Neural cell (in vitro differentiated cells): ENCODE data around the gene MRO. TPM values are rescaled to one million over a fixed set of nuclear protein-coding genes. Genes with fewer than 3 reads are reported as not detected.

ENCODE experiments used
- H2AFZ ChIP-seq: fragments of 200-600, 300-800 bp; sonication (generic), shearing (Covaris generic); 2 replicates; pipeline ENCODE4 v1.6.0; 2014; ENCODE audit warnings: low read depth, mild to moderate bottlenecking, antibody characterized with exemption, low read length, moderate library complexity
- H3F3A ChIP-seq: fragments of 200-600 bp; shearing (Covaris generic); 2 replicates; pipeline ENCODE4 v1.6.1; 2016; ENCODE audit warnings: mild to moderate bottlenecking, moderate library complexity, mixed read lengths, antibody characterized with exemption, low read length; ENCODE audit not compliant: insufficient read depth, poor library complexity, severe bottlenecking
- H3K27ac ChIP-seq: fragments of 200-600, 300-800 bp; sonication (generic), shearing (Covaris generic); 2 replicates; pipeline ENCODE4 v1.5.1; 2014; ENCODE audit warnings: mild to moderate bottlenecking, low read length, moderate library complexity
- H3K27me3 ChIP-seq: fragments of 300-800, 200-600 bp; sonication (generic), shearing (Covaris generic); 2 replicates; pipeline ENCODE4 v1.6.0; 2014; ENCODE audit warnings: mild to moderate bottlenecking, low read depth, low read length, moderate library complexity; ENCODE audit not compliant: insufficient read depth
- H3K36me3 ChIP-seq: fragments of 300-800, 200-600 bp; sonication (generic), shearing (Covaris generic); 2 replicates; pipeline ENCODE4 v1.5.1; 2014; ENCODE audit warnings: mild to moderate bottlenecking, antibody characterized with exemption, low read length, moderate library complexity; ENCODE audit not compliant: insufficient read depth
- H3K4me2 ChIP-seq: fragments of 300-800, 200-600 bp; sonication (generic), shearing (Covaris generic); 2 replicates; pipeline ENCODE4 v1.6.0; 2014; ENCODE audit warnings: mild to moderate bottlenecking, low read length
- H3K4me3 ChIP-seq: fragments of 300-800, 200-600 bp; sonication (generic), shearing (Covaris generic); 2 replicates; pipeline ENCODE4 v1.5.1; 2014; ENCODE audit warnings: mild to moderate bottlenecking, low read length, moderate library complexity
- H3K79me2 ChIP-seq: fragments of 200-600 bp; shearing (Covaris generic); replicated peaks from 2 replicates; pipeline ENCODE4 v1.6.0; 2014; ENCODE audit warnings: mild to moderate bottlenecking, low read length, moderate library complexity; ENCODE audit not compliant: insufficient read depth
- H3K9ac ChIP-seq: fragments of 300-800, 200-600 bp; sonication (generic), shearing (Covaris generic); 2 replicates; pipeline ENCODE4 v1.6.1; 2016; ENCODE audit warnings: mild to moderate bottlenecking, low read length, mixed read lengths
- H3K9me2 ChIP-seq: fragments of 200-600 bp; shearing (Covaris generic); 2 replicates; pipeline ENCODE4 v1.6.1; 2016; ENCODE audit warnings: mild to moderate bottlenecking, low read length, mixed read lengths; ENCODE audit not compliant: insufficient read depth
- H3K9me3 ChIP-seq: fragments of 200-600, 300-800 bp; sonication (generic), shearing (Covaris generic); 2 replicates; pipeline ENCODE4 v1.6.1; 2016; ENCODE audit warnings: mild to moderate bottlenecking, mixed run types, low read length, moderate library complexity, mixed read lengths
- H4K20me1 ChIP-seq: fragments of 200-600 bp; shearing (Covaris generic); 2 replicates; pipeline ENCODE4 v1.6.1; 2016; ENCODE audit warnings: mild to moderate bottlenecking, mixed run types; ENCODE audit not compliant: insufficient read depth
- CTCF ChIP-seq: fragments of 450-650 bp; IDR thresholded peaks from 2 replicates; pipeline ENCODE4 v1.5.1; 2014; ENCODE audit warnings: antibody characterized with exemption, mild to moderate bottlenecking, moderate library complexity; ENCODE audit not compliant: poor library complexity, severe bottlenecking
- EP300 ChIP-seq: fragments of 450-650 bp; conservative IDR thresholded peaks from 2 replicates; pipeline ENCODE4 v1.6.1; 2014; ENCODE audit warnings: antibody characterized with exemption, mild to moderate bottlenecking, moderate library complexity; ENCODE audit not compliant: poor library complexity, severe bottlenecking
- EZH2 ChIP-seq: fragments of 200-600, 300-800 bp; shearing (Covaris generic), sonication (generic); IDR thresholded peaks from 2 replicates; pipeline ENCODE4 v1.6.1; 2014; ENCODE audit warnings: antibody characterized with exemption, low read length, borderline replicate concordance, mild to moderate bottlenecking; ENCODE audit not compliant: insufficient read depth, poor library complexity, severe bottlenecking
- MXI1 ChIP-seq: fragments of 450-650 bp; conservative IDR thresholded peaks from 2 replicates; pipeline ENCODE4 v1.6.1; 2014; ENCODE audit warnings: antibody characterized with exemption, mild to moderate bottlenecking; ENCODE audit not compliant: poor library complexity, severe bottlenecking
- POLR2AphosphoS5 ChIP-seq: IDR thresholded peaks from 2 replicates; pipeline ENCODE4 v1.6.1; 2012
- RAD21 ChIP-seq: fragments of 450-650 bp; conservative IDR thresholded peaks from 2 replicates; pipeline ENCODE4 v1.6.1; 2014; ENCODE audit warnings: antibody characterized with exemption, mild to moderate bottlenecking, moderate library complexity
- REST ChIP-seq: IDR thresholded peaks from 2 replicates; pipeline ENCODE4 v1.6.1; 2012; ENCODE audit warnings: borderline replicate concordance
- SMC3 ChIP-seq: fragments of 450-650 bp; conservative IDR thresholded peaks from 2 replicates; pipeline ENCODE4 v1.6.1; 2014; ENCODE audit warnings: antibody characterized with exemption, mild to moderate bottlenecking, moderate library complexity; ENCODE audit not compliant: poor library complexity
- TAF1 ChIP-seq: IDR thresholded peaks from 2 replicates; pipeline ENCODE4 v1.6.1; 2012; ENCODE audit warnings: low read depth
- polyA plus RNA-seq: library from polyadenylated mRNA; depleted of rRNA; stranded (reverse); fragments of >200 nt; gene quantifications from 2 replicates; pipeline ENCODE4 v1.2.3, GENCODE V29; 2014

The MRO gene
- polyA plus RNA-seq, 1 donor from 2014 or later, result not detected

DNA sequence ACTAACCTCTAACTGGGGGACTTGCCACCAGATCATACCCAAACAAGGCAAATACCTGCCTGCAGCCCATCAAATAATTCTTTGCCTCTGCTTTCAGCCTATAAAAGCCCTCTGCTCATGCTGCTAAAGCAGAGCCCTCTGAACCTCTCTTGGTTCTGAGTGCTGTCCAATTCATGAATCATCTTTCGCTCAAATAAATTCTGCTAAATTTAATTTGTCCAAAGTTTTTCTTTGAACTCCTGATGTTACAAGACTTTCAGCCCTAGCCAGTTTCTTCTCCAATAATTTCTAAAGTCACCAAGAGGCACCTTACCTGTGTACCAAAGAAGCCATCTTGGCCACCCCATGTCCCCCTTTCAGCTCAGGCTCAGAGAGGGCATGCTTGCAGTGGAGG, 72.0 kb downstream of the MRO start (continued):
- no peak for TF ChIP-seq CTCF

- H3K36me3 ChIP-seq, result no peaks in the 10 kb centered on the region
- H2AFZ ChIP-seq, result no peak overlapping the region
- no peaks in the 10 kb centered on the region for H3K79me2 ChIP-seq
- TF ChIP-seq EZH2, result no peak
- no peak for TF ChIP-seq EP300
- TF ChIP-seq TAF1, result no peak
- no peak for TF ChIP-seq MXI1
- no peak for TF ChIP-seq CTCF
- TF ChIP-seq SMC3, result no peak
- TF ChIP-seq POLR2AphosphoS5, result no peak
- TF ChIP-seq RAD21, result no peak
- TF ChIP-seq REST, result no peak
- H3K27me3 ChIP-seq, result no peaks in the 10 kb centered on the region
- no peaks in the 10 kb centered on the region for H3F3A ChIP-seq
- H4K20me1 ChIP-seq, result no peaks in the 10 kb centered on the region
- H3K4me2 ChIP-seq, result no peak overlapping the region
- no peak overlapping the region for H3K4me3 ChIP-seq
- peak overlapping the region; percentile 20 for H3K27ac ChIP-seq
- no peaks in the 10 kb centered on the region for H3K9me2 ChIP-seq
- H3K9me3 ChIP-seq, result no peaks in the 10 kb centered on the region
- H3K9ac ChIP-seq, result no peak overlapping the region
Measured at GRCh38 chr18:50745945-50746344, 73.9 kb downstream of the MRO start.

Other genes starting within 250 kb of the MRO start
- gene ME2, start 59.1 kb upstream of the MRO start, polyA plus RNA-seq, result 64.3 and 76.2 TPM in 2 replicates
- 20.6 and 23.0 TPM in 2 replicates for gene ELAC1, start 148.0 kb upstream of the MRO start, polyA plus RNA-seq
- gene SMAD4, start 210.2 kb upstream of the MRO start, polyA plus RNA-seq, result 40.2 and 49.8 TPM in 2 replicates